Astrocyte of the spinal cord (primary cell): Measurements from ENCODE around the gene DMRTB1.

Experiments used
- DNase-seq: peaks from one replicate; pipeline ENCODE4 v3.0.0; 2011; ENCODE audit warnings: low read depth, low spot score
- H3K4me3 ChIP-seq: 2 replicates; pipeline ENCODE4 v1.5.1; 2011; ENCODE audit warnings: low read depth, mild to moderate bottlenecking, low read length, moderate library complexity
- CTCF ChIP-seq: IDR thresholded peaks from 2 replicates; pipeline ENCODE4 v1.5.1; 2012; ENCODE audit warnings: low read depth, mild to moderate bottlenecking, low read length, inconsistent platforms
- in situ Hi-C: cut with HindIII; loops from 2 replicates; pipeline ENCODE4 v1.10.0; 2017; ENCODE audit warnings: low sequenced_read_pairs

The DMRTB1 gene

GRCh38 chr1:53469373-53469772 lies 10.2 kb downstream of the DMRTB1 start:
- peak; percentile 12 for TF ChIP-seq CTCF
- no peak overlapping the region for H3K4me3 ChIP-seq
- in situ Hi-C loops: no loop called here
- DNase-seq: no peak

- TF ChIP-seq CTCF: peak; percentile 79
- peak; percentile 78 for DNase-seq
- in situ Hi-C loops: no loop called here
- no peak overlapping the region for H3K4me3 ChIP-seq
Observed at GRCh38 chr1:53470155-53470554, 11.0 kb downstream of the DMRTB1 start.

- DNase-seq: no peak
- TF ChIP-seq CTCF: no peak
- no peak overlapping the region for H3K4me3 ChIP-seq
- in situ Hi-C loops: no loop called here
Observed at GRCh38 chr1:53470584-53470983, 11.4 kb downstream of the DMRTB1 start.

- no peak overlapping the region for H3K4me3 ChIP-seq
- no peak for DNase-seq
- TF ChIP-seq CTCF: no peak
- in situ Hi-C loops: no loop called here
Observed at GRCh38 chr1:53471000-53471399, 11.8 kb downstream of the DMRTB1 start.

GRCh38 chr1:53473463-53473862 lies 14.3 kb downstream of the DMRTB1 start:
- DNase-seq: peak; percentile 12
- no peak overlapping the region for H3K4me3 ChIP-seq
- peak; percentile 56 for TF ChIP-seq CTCF
- in situ Hi-C loops: no loop called here

GRCh38 chr1:53475664-53476063 lies 16.5 kb downstream of the DMRTB1 start:
- TF ChIP-seq CTCF: no peak
- DNase-seq: no peak

GRCh38 chr1:53476579-53476978 lies 17.4 kb downstream of the DMRTB1 start:
- no peak for DNase-seq
- no peak for TF ChIP-seq CTCF
- no peak overlapping the region for H3K4me3 ChIP-seq
- in situ Hi-C loops: no loop called here

More at GRCh38 chr1:53475664-53476063, 16.5 kb downstream of the DMRTB1 start:
- in situ Hi-C loops: no loop called here
- H3K4me3 ChIP-seq: no peak overlapping the region
